Measurements from ENCODE around the gene SPTBN1.

DNA sequence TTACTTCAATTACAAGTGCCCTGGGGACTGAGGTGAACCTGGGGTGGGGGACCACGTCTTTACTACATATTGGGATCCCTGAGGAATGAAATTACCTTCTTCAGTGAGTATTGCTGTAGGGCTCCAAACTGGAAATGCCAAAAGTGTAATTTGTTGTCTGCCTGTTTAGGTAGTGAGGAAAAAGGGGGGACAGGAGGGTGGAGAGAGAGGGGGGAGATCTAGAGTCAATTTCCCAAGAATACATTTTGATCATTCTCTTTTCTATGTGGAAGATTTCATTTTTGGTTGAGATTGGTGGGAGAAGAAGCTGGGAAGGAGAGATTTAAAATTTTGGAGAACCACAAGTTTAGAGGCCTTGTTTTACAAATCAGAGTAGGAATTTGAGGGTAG is 101.1 kb downstream of the SPTBN1 start:
- TF ChIP-seq GLIS3 (CRISPR knock-in tag; IDR thresholded peaks at IDR 0.05) (no peak), RARB (CRISPR knock-in tag; IDR thresholded peaks at IDR 0.05) (no peak), ZNF8 (CRISPR knock-in tag; IDR thresholded peaks at IDR 0.05) (no peak), ARNTL (CRISPR knock-in tag; IDR thresholded peaks at IDR 0.05; ENCODE audit: borderline replicate concordance, low read depth) (no peak)
